ENCODE results near the gene LTA.

The LTA gene

GRCh38 chr6:31574106-31575061 lies 2.3 kb downstream of the LTA start:
- no peak for DNase-seq

GRCh38 chr6:31575335-31575901 lies 3.3 kb downstream of the LTA start, which contains the start of gene TNF:
TNF (plus strand) TSS chr6:31575565; CDS start chr6:31575742, 177 bp downstream.
- no peak for DNase-seq

GRCh38 chr6:31575952-31576685 lies 4.0 kb downstream of the LTA start:
- DNase-seq: no peak

- no peak for DNase-seq
Measured at GRCh38 chr6:31576897-31577578, 4.9 kb downstream of the LTA start.

GRCh38 chr6:31577579-31577966 lies 5.5 kb downstream of the LTA start:
- DNase-seq: no peak

- no peak for DNase-seq
Measured at GRCh38 chr6:31578184-31579118, 6.4 kb downstream of the LTA start.

GRCh38 chr6:31579119-31579505 lies 7.0 kb downstream of the LTA start:
- DNase-seq: no peak

GRCh38 chr6:31579546-31580437 lies 7.7 kb downstream of the LTA start:
- no peak for DNase-seq

GRCh38 chr6:31580438-31580740 lies 8.3 kb downstream of the LTA start:
- DNase-seq: no peak

- peak; percentile 54 for DNase-seq
Measured at GRCh38 chr6:31580807-31581433, 8.8 kb downstream of the LTA start.

GRCh38 chr6:31581434-31582229 lies 9.5 kb downstream of the LTA start:
- DNase-seq: no peak

- no peak for DNase-seq
Measured at GRCh38 chr6:31582230-31582643, 10.1 kb downstream of the LTA start, which contains the start of gene LTB. LTB (minus strand) TSS chr6:31582424; CDS start chr6:31582417, 7 bp downstream.

- no peak for DNase-seq
Measured at GRCh38 chr6:31585491-31585890, 13.4 kb downstream of the LTA start.

GRCh38 chr6:31586008-31586407 lies 13.9 kb downstream of the LTA start, which contains the start of gene LST1:
LST1 (plus strand) TSS chr6:31586277; CDS start chr6:31587300, 1,023 bp downstream.
- no peak for DNase-seq

GRCh38 chr6:31586599-31587281 lies 14.7 kb downstream of the LTA start:
- no peak for DNase-seq

- no peak for DNase-seq
Measured at GRCh38 chr6:31587791-31588777, 16.0 kb downstream of the LTA start.
